Ascending aorta (tissue), 2 donors: ENCODE data around the gene ZNF575. TPM values are rescaled to one million over a fixed set of nuclear protein-coding genes. Genes with fewer than 3 reads are reported as not detected.

Experiments
- DNase-seq, 2 donors: peaks; one replicate each; pipeline ENCODE4 v3.0.0-alpha.2; 2019; ENCODE audit warnings: low spot score in 2 of 2
- H3K27ac ChIP-seq, 2 donors: fragments of 200-600 bp; sonication (generic); one replicate each; pipeline ENCODE4 v1.5.1; 2016 to 2017; ENCODE audit warnings: mild to moderate bottlenecking in 1 of 2
- H3K27me3 ChIP-seq: fragments of 200-600 bp; sonication (generic); one replicate; pipeline ENCODE4 v1.5.1; 2017
- H3K36me3 ChIP-seq, 2 donors: fragments of 200-600 bp; sonication (generic); one replicate each; pipeline ENCODE4 v1.5.1; 2016
- H3K4me1 ChIP-seq, 2 donors: fragments of 200-600 bp; sonication (generic); one replicate each; pipeline ENCODE4 v1.5.1; 2016 to 2017; ENCODE audit warnings: mild to moderate bottlenecking in 1 of 2
- H3K4me3 ChIP-seq, 2 donors: fragments of 200-600 bp; sonication (generic); one replicate each; pipeline ENCODE4 v1.5.1; 2016 to 2017; ENCODE audit warnings: mild to moderate bottlenecking in 1 of 2
- H3K9me3 ChIP-seq, 2 donors: fragments of 200-600 bp; sonication (generic); one replicate each; pipeline ENCODE4 v1.5.1; 2016
- intact Hi-C: fragments of 100-400 bp; cut with DNase I; formaldehyde crosslinking; loops from one replicate; pipeline ENCODE4 v1.15.1; 2023
- total RNA-seq: library from RNA; depleted of rRNA; stranded (reverse); fragments of >200 nt; gene quantifications from one replicate; pipeline ENCODE4 v1.1.0, GENCODE V29; 2016
- TF ChIP-seq, protein P1 (sequence below), 3 experiments: fragments of 200-600 bp in 2 of 3; fragments of 450-650 bp in 1 of 3; sonication (generic) in 2 of 3; IDR thresholded peaks; one replicate each; pipeline ENCODE4 v1.5.1; 2016 to 2019; ENCODE audit warnings: antibody characterized with exemption in 3 of 3, mild to moderate bottlenecking in 1 of 3, moderate library complexity in 1 of 3

Gene ZNF575
- total RNA-seq, 1 donor from 2014 or later, result not detected

DNA sequence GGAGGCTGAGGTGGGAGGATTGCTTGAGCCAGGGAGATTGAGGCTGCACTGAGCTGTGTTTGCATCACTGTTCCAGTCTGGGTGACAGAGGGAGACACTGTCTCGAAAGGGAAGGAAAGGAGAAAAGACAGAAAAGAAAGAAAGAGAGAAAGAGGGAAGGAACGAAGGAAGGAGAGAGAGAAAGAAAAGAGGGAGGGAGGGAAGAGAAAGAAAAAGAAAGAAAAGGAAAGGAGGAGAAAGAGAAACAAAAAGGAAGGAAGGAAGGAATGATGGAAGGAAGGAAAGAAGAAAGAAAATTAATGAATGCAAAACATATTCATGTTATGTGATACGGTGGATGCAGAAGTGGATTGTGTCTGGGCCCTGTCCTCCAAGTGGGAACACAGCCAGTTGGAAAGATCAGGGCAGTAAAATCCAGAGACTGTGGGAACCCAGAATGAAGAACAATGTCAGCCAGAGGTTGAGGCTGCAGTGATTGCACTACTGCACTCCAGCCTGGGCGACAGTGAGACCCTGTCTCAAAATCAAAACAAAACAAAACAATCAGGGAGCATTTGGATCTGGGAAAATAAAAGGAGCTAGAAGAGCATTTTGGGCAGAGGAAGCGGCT lies 34.6 kb upstream of the ZNF575 start:
- TF ChIP-seq, protein P1, sequence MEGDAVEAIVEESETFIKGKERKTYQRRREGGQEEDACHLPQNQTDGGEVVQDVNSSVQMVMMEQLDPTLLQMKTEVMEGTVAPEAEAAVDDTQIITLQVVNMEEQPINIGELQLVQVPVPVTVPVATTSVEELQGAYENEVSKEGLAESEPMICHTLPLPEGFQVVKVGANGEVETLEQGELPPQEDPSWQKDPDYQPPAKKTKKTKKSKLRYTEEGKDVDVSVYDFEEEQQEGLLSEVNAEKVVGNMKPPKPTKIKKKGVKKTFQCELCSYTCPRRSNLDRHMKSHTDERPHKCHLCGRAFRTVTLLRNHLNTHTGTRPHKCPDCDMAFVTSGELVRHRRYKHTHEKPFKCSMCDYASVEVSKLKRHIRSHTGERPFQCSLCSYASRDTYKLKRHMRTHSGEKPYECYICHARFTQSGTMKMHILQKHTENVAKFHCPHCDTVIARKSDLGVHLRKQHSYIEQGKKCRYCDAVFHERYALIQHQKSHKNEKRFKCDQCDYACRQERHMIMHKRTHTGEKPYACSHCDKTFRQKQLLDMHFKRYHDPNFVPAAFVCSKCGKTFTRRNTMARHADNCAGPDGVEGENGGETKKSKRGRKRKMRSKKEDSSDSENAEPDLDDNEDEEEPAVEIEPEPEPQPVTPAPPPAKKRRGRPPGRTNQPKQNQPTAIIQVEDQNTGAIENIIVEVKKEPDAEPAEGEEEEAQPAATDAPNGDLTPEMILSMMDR (IDR thresholded peaks at IDR 0.05), result no peak
- Histone ChIP-seq H3K4me3 (no peak overlapping the region), H3K27ac (no peak overlapping the region), H3K4me1 (peaks cover 0 to 2% of the 10 kb centered on the region in 2 donors), H3K27me3 (no peaks in the 10 kb centered on the region), H3K9me3 (no peaks in the 10 kb centered on the region), H3K36me3 (peaks cover 30 to 31% of the 10 kb centered on the region in 2 donors)
- intact Hi-C loops, result no loop called here
- DNase-seq, result no peak

DNA sequence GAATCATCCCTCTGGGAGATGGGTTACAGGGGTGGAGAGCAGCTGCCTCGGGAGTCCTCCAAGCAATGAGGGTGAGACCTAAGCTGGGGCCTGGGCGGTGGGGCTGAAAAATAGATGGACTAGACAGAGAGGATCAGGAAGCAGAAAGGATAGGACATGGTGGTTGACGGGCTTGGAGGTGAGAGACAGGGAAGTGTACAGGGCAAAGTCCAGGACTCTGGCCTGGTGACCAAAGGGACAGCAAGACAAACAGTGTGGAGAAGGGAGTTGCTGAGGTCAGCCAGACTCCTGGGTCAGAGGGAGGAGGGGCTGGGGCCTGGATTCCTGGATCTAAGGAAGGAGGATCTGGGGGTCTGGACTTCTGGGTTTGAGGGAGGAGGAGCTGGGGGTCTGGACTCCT lies 33.9 kb upstream of the ZNF575 start:
- Histone ChIP-seq H3K9me3 (no peaks in the 10 kb centered on the region), H3K4me3 (no peak overlapping the region), H3K36me3 (peaks cover 30 to 31% of the 10 kb centered on the region in 2 donors), H3K27me3 (no peaks in the 10 kb centered on the region), H3K4me1 (peaks cover 0 to 3% of the 10 kb centered on the region in 2 donors), H3K27ac (no peak overlapping the region)
- TF ChIP-seq, protein P1 (IDR thresholded peaks at IDR 0.05), result no peak
- intact Hi-C loops, result no loop called here
- no peak for DNase-seq

DNA sequence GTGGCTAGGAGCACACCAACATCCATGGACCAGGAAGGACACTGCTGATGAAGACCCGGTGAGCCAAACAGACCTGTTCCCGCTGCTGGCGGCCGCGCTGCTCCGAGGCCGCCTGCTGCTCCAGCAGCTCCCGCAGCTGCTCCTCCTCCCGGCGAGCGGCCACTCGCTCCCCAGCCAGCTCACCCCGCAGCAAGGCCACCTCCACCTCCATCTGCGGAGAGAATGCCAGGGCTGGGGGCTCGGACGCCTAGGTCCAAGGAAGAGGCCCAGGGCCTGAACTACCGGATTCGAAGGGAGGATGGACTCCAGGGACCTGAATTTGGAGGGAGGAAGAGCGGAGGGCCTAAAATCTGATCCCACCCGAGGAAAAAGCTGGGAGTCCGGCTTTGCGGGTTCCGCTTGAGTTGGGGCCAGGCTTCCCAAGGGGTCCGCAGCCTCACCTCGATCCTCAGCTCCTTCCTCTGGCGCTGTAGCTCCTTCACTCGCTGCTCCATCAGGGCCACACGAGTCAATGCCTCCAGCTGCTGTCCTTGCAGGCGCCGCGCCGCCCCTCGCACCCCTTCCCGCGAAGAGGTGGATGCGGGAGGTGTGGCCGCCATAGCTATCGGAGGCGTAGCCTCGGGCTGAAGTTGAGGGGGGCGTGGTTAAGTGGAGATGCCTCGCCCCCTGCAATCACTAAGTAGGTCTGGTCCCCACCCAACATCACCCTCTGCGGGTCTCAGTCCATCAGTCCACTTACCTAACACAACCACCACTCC lies 31.1 kb upstream of the ZNF575 start:
- Histone ChIP-seq H3K4me1 (peaks cover 3 to 8% of the 10 kb centered on the region in 2 donors), H3K36me3 (peaks cover 12% of the 10 kb centered on the region in 2 donors), H3K4me3 (no peak overlapping the region), H3K27ac (no peak overlapping the region), H3K9me3 (no peaks in the 10 kb centered on the region), H3K27me3 (no peaks in the 10 kb centered on the region)
- TF ChIP-seq, protein P1 (IDR thresholded peaks at IDR 0.05), result no peak
- intact Hi-C loops, result no loop called here
- DNase-seq, result no peak

DNA sequence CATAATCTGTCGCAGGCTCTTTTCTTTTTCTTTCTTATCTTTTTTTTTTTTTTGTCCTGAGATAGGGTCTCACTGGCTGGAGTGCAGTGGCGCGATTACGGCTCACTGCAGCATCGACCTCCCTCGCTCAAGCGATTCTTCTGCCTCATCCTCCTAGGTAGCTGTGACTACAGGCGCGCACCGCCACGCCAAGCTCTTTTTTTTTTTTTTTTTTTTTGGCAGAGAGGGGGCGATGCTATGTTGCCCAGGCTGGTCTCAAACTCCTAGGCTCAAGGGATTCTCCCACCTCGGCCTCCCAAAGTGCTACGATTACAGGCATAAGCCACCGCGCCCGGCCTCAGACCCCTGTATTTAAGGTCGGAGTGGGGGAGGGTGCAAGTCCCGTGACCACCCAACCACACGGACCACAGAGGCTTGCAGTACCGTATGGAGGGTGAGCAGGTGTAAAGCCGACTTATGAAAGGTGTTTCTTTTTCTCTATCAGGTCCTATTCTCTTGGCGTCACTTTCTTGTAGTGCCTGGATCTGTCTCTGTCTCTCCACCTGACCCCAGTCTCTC lies 30.5 kb upstream of the ZNF575 start:
- TF ChIP-seq, protein P1 (IDR thresholded peaks at IDR 0.05), result no peak
- H3K4me3 ChIP-seq, result no peak overlapping the region
- peaks cover 3 to 8% of the 10 kb centered on the region in 2 donors for H3K4me1 ChIP-seq
- no peak for DNase-seq
- no peaks in the 10 kb centered on the region for H3K27me3 ChIP-seq
- intact Hi-C loops, result no loop called here
- H3K36me3 ChIP-seq, result peaks cover 5 to 6% of the 10 kb centered on the region in 2 donors
- H3K27ac ChIP-seq, result no peak overlapping the region
- no peaks in the 10 kb centered on the region for H3K9me3 ChIP-seq

DNA sequence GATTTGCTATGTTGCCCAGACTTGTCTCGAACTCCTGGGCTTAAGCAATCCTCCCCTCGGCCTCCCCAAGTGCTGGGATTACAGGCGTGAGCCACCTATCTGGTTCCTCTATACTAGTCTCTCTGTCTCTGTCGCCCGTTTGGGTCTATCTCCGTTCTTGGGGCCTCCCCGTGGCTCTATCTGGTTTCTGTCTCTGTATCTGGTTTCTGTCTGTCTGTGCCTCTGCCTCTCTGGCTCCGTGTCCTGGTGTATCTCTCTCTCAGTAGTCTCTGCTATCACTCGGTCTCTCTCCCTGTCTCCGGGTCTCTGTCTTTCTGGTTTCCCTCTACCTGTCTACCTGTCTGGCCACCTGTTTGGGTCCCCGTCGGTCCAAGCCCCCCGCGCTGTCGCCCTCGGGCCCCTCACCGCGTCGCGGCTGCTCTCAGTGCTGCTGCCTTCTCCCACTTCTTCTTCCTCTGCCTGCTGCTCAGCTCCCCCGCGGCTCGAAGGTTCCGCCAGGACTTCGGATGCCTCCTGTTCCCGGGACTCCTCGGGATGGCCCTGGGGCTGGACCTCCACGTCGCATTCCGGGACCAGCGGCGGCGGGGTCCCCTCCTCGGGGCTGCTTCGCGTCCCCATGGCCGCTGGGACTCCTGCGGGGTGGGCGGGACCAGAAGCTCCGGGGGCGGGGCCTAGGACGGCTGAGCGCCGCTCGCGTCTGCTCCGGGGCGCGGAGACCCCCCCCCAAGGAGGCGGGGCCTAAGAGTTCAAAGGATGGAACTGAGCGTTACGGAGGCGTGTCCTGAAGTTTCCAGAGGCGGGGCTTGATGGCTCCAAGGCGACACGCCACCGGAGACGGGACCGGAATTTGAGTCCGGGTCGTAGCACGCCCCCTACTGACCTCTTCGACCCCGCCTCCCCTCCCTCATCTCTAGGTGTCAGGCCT lies 29.2 kb upstream of the ZNF575 start:
- no peaks in the 10 kb centered on the region for H3K9me3 ChIP-seq

More for the DNA sequence above, 29.2 kb upstream of the ZNF575 start:
- H3K4me1 ChIP-seq, result peaks cover 3 to 8% of the 10 kb centered on the region in 2 donors
- intact Hi-C loops, result loop anchor here (1.0 to 2.0 kb wide), 5 partner anchors 23 to 56 kb away; partner anchors contain the start of genes ETHE1 and ZNF575
- peak; percentile 90 to 98 for DNase-seq
- H3K36me3 ChIP-seq, result peaks cover 5 to 10% of the 10 kb centered on the region in 2 donors
- TF ChIP-seq, protein P1 (IDR thresholded peaks at IDR 0.05), result peak in 2 of 3 experiments; percentile 17 to 33
- no peaks in the 10 kb centered on the region for H3K27me3 ChIP-seq
- H3K27ac ChIP-seq, result peak overlapping the region; percentile 87
- H3K4me3 ChIP-seq, result peak overlapping the region; percentile 75 to 78
